ENCODE measurements around the gene MYH9. TPM values are rescaled to one million over a fixed set of nuclear protein-coding genes. Genes with fewer than 3 reads are reported as not detected.

The MYH9 gene
- total RNA-seq, 4 donors from 2014 or later, result 304 to 366 (median 322) TPM

DNA sequence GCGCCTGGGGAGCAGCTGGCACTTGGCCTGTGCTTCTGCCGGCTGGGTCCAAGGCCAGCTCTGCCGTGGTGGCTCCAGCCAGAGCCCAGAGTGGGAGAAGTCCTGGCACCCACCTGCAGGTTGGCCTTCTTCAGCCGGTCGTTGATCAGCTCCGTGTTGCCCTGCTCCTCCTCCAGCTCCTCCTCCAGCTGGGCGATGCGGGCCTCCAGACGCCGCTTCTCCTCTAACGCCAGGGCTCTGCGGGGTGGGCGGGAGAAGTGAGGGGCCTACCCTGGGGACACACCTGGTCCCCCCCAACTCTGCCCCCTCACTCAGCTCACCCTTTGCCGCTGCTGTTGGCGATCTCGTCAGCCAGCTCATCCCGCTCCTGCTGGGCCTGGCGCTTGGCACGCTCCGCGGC, 102.2 kb downstream of the MYH9 start:
- no CpG with 5 or more reads among the region's 21 CpGs for WGBS, 2 donors (ENCODE audit: low coverage in 1 of 2)
- Histone ChIP-seq H3K4me1 (peaks cover 0 to 67% (median 5%) of the 10 kb centered on the region in 3 donors), H3K27ac (peak overlapping the region; percentile 48 to 88 (median 84)), H3K27me3 (no peaks in the 10 kb centered on the region), H3K9me3 (no peaks in the 10 kb centered on the region), H3K4me3 (no peak overlapping the region), H3K36me3 (peaks cover 0 to 96% of the 10 kb centered on the region in 2 donors)
- TF ChIP-seq, protein P1, sequence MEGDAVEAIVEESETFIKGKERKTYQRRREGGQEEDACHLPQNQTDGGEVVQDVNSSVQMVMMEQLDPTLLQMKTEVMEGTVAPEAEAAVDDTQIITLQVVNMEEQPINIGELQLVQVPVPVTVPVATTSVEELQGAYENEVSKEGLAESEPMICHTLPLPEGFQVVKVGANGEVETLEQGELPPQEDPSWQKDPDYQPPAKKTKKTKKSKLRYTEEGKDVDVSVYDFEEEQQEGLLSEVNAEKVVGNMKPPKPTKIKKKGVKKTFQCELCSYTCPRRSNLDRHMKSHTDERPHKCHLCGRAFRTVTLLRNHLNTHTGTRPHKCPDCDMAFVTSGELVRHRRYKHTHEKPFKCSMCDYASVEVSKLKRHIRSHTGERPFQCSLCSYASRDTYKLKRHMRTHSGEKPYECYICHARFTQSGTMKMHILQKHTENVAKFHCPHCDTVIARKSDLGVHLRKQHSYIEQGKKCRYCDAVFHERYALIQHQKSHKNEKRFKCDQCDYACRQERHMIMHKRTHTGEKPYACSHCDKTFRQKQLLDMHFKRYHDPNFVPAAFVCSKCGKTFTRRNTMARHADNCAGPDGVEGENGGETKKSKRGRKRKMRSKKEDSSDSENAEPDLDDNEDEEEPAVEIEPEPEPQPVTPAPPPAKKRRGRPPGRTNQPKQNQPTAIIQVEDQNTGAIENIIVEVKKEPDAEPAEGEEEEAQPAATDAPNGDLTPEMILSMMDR (IDR thresholded peaks at IDR 0.05), result no peak
- TF ChIP-seq EP300 (IDR thresholded peaks at IDR 0.05), result no peak
- TF ChIP-seq POLR2A (IDR thresholded peaks at IDR 0.05), result no peak
- no peak for TF ChIP-seq POLR2AphosphoS5 (IDR thresholded peaks at IDR 0.05)
- ATAC-seq, result no peak

DNA sequence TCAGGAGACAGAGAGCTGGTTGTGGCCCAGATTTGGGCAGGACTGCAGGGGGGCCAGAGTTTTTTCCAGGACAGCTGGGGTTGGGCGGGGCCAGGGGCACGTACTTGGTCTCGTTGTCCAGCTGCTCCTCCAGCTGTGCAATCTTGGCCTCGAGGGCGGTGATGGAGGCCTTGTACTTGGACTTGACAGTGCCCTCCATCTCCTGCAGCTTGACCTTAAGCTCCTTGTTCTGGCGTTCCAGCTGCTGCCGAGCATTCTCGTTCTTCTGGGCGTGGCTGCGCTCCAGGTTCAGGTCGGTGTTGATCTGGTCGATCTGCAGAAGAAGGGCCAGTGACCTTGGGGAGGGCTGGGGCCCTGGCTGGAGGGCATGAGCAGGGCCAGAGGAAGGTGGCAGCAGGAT, 102.8 kb downstream of the MYH9 start:
- WGBS, 2 donors (ENCODE audit: low coverage in 1 of 2), result 68% methylated on average over 3 of the region's 12 CpGs; no CpG with 5 or more reads in 1 of the 2 donors
- no peak for ATAC-seq
- H3K4me1 ChIP-seq, result peaks cover 0 to 72% (median 5%) of the 10 kb centered on the region in 3 donors
- H3K36me3 ChIP-seq, result peaks cover 0 to 92% of the 10 kb centered on the region in 2 donors
- H3K27me3 ChIP-seq, result no peaks in the 10 kb centered on the region
- no peak overlapping the region for H3K4me3 ChIP-seq
- peak overlapping the region; percentile 48 to 88 (median 84) for H3K27ac ChIP-seq
- TF ChIP-seq POLR2AphosphoS5 (IDR thresholded peaks at IDR 0.05), result peak; percentile 42
- TF ChIP-seq POLR2A (IDR thresholded peaks at IDR 0.05), result no peak
- no peaks in the 10 kb centered on the region for H3K9me3 ChIP-seq

DNA sequence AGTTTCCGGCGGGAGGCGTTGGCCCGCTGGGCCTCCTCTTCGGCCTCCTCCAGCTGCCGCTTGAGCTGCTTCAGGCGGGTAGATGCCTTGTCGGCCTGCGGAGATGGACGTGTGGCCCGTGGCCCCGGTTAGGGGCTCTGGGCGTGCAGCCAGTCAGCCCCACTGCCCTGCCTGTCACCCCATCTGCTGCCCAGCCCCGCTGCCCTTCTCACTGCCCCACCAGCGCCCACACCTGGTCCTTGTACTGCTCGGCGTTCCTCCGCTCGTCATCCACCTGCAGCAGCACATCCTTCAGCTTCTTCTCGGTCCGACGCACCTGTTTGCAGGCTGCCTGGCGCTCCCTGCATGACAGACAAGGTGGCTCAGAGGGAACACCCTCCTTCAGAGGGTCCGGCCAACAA, 103.6 kb downstream of the MYH9 start:
- H3K27me3 ChIP-seq, result no peaks in the 10 kb centered on the region
- 82 to 84% methylated on average over 9 to 10 of the region's 24 CpGs for WGBS, 2 donors (ENCODE audit: low coverage in 1 of 2)
- no peak overlapping the region for H3K4me3 ChIP-seq
- H3K9me3 ChIP-seq, result no peaks in the 10 kb centered on the region
- no peak for ATAC-seq
- peaks cover 0 to 84% of the 10 kb centered on the region in 2 donors for H3K36me3 ChIP-seq
- H3K27ac ChIP-seq, result peak overlapping the region in 2 of 4 donors; percentile 81 to 86
- peaks cover 0 to 69% (median 5%) of the 10 kb centered on the region in 3 donors for H3K4me1 ChIP-seq
- no peak for TF ChIP-seq EP300 (IDR thresholded peaks at IDR 0.05)
- no peak for TF ChIP-seq POLR2AphosphoS5 (IDR thresholded peaks at IDR 0.05)
- no peak for TF ChIP-seq POLR2A (IDR thresholded peaks at IDR 0.05)
- TF ChIP-seq, protein P1 (IDR thresholded peaks at IDR 0.05), result no peak

DNA sequence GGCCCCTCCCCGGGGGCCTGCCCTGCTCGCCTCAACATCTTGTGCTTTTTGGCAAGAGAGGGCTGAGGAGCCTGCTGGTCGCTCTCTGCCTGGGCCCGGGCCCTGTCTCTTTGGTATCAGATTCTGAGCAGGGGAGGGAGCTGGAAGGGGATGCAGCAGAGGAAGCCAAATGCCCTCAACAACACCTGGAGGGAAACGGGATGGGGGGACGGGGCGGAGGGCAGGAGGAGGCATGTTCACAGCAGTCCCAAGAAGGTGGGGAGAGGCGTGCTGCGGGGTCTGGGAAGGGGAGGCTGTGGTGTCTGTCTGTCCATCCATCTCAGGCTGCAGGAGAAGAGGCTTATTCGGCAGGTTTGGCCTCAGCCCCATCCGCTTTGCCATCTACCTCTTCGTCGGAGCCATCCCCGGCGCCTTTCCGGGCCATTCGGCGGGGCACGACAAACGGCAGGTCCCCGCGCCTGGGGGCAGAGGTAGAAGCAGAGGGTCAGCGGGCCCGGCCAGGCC, 105.4 kb downstream of the MYH9 start:
- peaks cover 0 to 68% (median 12%) of the 10 kb centered on the region in 3 donors for H3K4me1 ChIP-seq
- WGBS, 2 donors (ENCODE audit: low coverage in 1 of 2), result 66% methylated on average over 5 to 6 of the region's 24 CpGs

DNA sequence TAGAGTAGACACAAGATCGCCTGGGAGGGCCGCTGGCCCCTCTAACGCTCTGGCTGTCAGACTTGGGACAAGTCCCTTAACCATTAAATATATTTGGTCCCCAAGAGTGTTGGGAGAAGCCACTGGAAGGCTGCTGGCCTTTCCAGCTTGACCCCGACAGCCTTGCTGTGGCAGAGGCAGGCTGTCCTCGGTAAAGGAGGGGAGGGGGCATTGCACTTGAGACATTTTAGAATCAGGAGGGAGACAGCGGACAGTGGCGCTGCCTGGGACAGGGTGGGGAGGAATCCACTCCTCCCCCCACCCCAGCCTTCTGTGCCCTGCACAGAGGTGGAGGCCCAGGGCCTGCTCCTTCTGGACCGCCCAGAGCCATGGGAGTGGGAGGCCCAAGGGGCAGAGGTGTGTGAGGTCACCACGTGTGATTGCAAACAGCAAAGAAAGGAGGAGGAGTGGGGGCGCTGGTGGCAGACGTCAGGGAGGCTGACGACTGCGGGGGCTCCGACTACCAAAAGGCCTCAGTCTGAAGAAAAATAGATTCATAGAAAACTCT, 105.9 kb downstream of the MYH9 start:
- 43 to 69% methylated on average over 9 to 11 of the region's 14 CpGs for WGBS, 2 donors (ENCODE audit: low coverage in 1 of 2)
- Histone ChIP-seq H3K27ac (peak overlapping the region in 3 of 4 donors; percentile 5 to 55 (median 51)), H3K9me3 (no peaks in the 10 kb centered on the region), H3K4me3 (no peak overlapping the region), H3K4me1 (peaks cover 0 to 66% (median 13%) of the 10 kb centered on the region in 3 donors), H3K36me3 (peaks cover 0 to 61% of the 10 kb centered on the region in 2 donors), H3K27me3 (no peaks in the 10 kb centered on the region)
- peak; percentile 6 for TF ChIP-seq POLR2AphosphoS5 (IDR thresholded peaks at IDR 0.05)
- TF ChIP-seq POLR2A (IDR thresholded peaks at IDR 0.05), result no peak
- ATAC-seq, result no peak

More for the DNA sequence above, 105.4 kb downstream of the MYH9 start:
- Histone ChIP-seq H3K36me3 (peaks cover 0 to 66% of the 10 kb centered on the region in 2 donors), H3K27ac (peak overlapping the region in 3 of 4 donors; percentile 5 to 55 (median 51)), H3K4me3 (no peak overlapping the region), H3K27me3 (no peaks in the 10 kb centered on the region), H3K9me3 (no peaks in the 10 kb centered on the region)
- TF ChIP-seq EP300 (IDR thresholded peaks at IDR 0.05) (no peak), POLR2A (IDR thresholded peaks at IDR 0.05) (no peak), POLR2AphosphoS5 (IDR thresholded peaks at IDR 0.05) (peak; percentile 0)
- TF ChIP-seq, protein P1 (IDR thresholded peaks at IDR 0.05), result no peak
- no peak for ATAC-seq

DNA sequence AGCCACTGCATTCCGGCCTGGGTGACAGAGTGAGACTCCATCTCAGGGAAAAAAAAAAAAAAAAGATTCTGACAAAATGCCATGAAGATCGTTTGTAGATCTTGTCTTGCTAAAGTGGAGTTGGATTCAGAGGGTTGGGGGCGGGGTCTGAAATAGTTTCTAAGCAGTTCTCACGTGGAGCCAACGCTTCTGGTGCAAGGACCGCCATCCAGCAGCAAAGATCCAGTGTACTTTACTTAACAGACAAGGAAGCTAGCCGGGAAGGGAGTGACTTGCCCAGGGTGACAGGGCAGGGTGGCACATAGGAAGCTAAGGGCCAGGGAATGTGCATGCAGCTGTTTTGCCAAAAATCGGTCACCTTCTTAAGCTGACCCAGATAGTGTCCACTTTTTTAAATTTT, 107.4 kb downstream of the MYH9 start:
- H3K4me3 ChIP-seq, result no peak overlapping the region
- peaks cover 0 to 51% (median 7%) of the 10 kb centered on the region in 3 donors for H3K4me1 ChIP-seq
- H3K27ac ChIP-seq, result peak overlapping the region in 2 of 4 donors; percentile 24 to 63
- peaks cover 0 to 46% of the 10 kb centered on the region in 2 donors for H3K36me3 ChIP-seq
- ATAC-seq, result peak; percentile 5
- TF ChIP-seq POLR2A (IDR thresholded peaks at IDR 0.05) (no peak), EP300 (IDR thresholded peaks at IDR 0.05) (no peak), POLR2AphosphoS5 (IDR thresholded peaks at IDR 0.05) (peak; percentile 4)
- TF ChIP-seq, protein P1 (IDR thresholded peaks at IDR 0.05), result no peak
- no peaks in the 10 kb centered on the region for H3K27me3 ChIP-seq
- H3K9me3 ChIP-seq, result no peaks in the 10 kb centered on the region
- WGBS, 2 donors (ENCODE audit: low coverage in 1 of 2), result 55 to 78% methylated on average over 4 to 8 of the region's 8 CpGs
